HepG2 (cell line): Measurements from ENCODE around the gene PEX14.

Experiments
- TAF1 ChIP-seq: sonication (generic); formaldehyde crosslinking; IDR thresholded peaks from 2 replicates; pipeline ENCODE4 v1.4.0; 2020; ENCODE audit warnings: missing genetic modification reagents
- ZNF350 ChIP-seq: sonication (generic); formaldehyde crosslinking; IDR thresholded peaks from 2 replicates; pipeline ENCODE4 v1.4.0; 2020; ENCODE audit warnings: mild to moderate bottlenecking, low read depth, missing genetic modification reagents, borderline replicate concordance
- TF ChIP-seq, protein P1 (sequence below): sonication (generic); formaldehyde crosslinking; conservative IDR thresholded peaks from 2 replicates; pipeline ENCODE4 v1.4.0; 2020; ENCODE audit warnings: missing genetic modification reagents

DNA sequence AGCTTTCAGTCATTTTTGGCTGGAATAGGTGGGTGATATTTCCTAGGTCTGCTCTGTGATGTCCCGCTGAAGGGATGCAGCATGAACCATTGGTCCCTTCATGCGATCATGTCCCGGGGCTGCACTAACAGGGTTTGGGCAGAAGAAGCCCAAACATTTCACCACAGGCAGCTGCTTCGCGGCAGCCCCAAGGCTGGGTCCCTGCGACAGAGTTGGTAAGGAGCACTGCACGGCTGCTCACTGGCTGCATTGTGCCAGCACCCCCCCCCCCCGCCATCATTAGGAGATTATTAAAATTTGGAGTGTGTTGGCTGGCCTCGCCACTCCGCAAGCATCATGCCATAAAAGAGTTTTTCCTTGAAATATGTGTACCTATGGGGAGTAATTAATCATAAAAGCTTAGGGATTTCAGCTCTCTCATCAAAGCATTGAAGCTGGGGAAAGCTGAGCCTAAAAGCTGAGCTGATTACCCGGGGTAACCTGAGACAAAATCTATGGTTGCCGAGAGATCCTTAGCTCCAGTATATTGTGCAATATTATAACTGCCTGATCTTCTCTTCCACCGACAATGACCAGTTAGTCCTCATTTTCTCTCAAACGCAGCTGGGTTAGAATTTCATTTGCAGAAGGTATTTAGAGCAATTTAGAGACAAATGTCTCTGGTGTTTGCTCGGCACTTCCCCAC, 62.5 kb downstream of the PEX14 start:
- TF ChIP-seq, protein P1, sequence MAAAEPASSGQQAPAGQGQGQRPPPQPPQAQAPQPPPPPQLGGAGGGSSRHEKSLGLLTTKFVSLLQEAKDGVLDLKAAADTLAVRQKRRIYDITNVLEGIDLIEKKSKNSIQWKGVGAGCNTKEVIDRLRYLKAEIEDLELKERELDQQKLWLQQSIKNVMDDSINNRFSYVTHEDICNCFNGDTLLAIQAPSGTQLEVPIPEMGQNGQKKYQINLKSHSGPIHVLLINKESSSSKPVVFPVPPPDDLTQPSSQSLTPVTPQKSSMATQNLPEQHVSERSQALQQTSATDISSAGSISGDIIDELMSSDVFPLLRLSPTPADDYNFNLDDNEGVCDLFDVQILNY: no peak
- TF ChIP-seq ZNF350 (CRISPR knock-in tag): no peak
- no peak for TF ChIP-seq TAF1
